SK-N-MC (cell line): ENCODE results near the gene MBNL2.

ENCODE experiments used
- DNase-seq: peaks from one replicate; pipeline ENCODE4 v3.0.0-alpha.2; 2011; ENCODE audit warnings: low read depth, low spot score
- H3K27ac ChIP-seq: fragments of 200-600 bp; sonication (generic); 2 replicates; pipeline ENCODE4 v1.5.1; 2016; ENCODE audit warnings: mixed run types
- H3K36me3 ChIP-seq: fragments of 200-600 bp; sonication (generic); 2 replicates; pipeline ENCODE4 v1.6.1; 2017; ENCODE audit warnings: antibody characterized with exemption, low read length, mixed read lengths; ENCODE audit not compliant: insufficient read depth
- H3K4me3 ChIP-seq: fragments of 200-600 bp; sonication (generic); 2 replicates; pipeline ENCODE4 v1.5.1; 2016
- H3K9ac ChIP-seq: fragments of 200-600 bp; sonication (generic); 2 replicates; pipeline ENCODE4 v1.8.0; 2017; ENCODE audit warnings: mixed run types, mixed read lengths; ENCODE audit not compliant: insufficient read length
- H3K9me3 ChIP-seq: fragments of 200-600 bp; sonication (generic); 2 replicates; pipeline ENCODE4 v1.6.1; 2017; ENCODE audit warnings: low read depth, mild to moderate bottlenecking, antibody characterized with exemption, low read length, moderate library complexity, mixed read lengths
- EZH2 ChIP-seq: fragments of 200-600 bp; sonication (generic); IDR thresholded peaks from one replicate; pipeline ENCODE4 v1.6.1; 2017; ENCODE audit warnings: antibody characterized with exemption
- FOXP2 ChIP-seq: optimal IDR thresholded peaks from 2 replicates; pipeline ENCODE3; 2011; ENCODE audit warnings: mild to moderate bottlenecking, moderate library complexity; ENCODE audit not compliant: insufficient read depth; ENCODE audit errors: extremely low read length, control extremely low read depth
- POLR2AphosphoS5 ChIP-seq: IDR thresholded peaks from 2 replicates; pipeline ENCODE4 v1.6.1; 2012; ENCODE audit warnings: mild to moderate bottlenecking, low read depth, low read length, borderline replicate concordance

The MBNL2 gene

DNA sequence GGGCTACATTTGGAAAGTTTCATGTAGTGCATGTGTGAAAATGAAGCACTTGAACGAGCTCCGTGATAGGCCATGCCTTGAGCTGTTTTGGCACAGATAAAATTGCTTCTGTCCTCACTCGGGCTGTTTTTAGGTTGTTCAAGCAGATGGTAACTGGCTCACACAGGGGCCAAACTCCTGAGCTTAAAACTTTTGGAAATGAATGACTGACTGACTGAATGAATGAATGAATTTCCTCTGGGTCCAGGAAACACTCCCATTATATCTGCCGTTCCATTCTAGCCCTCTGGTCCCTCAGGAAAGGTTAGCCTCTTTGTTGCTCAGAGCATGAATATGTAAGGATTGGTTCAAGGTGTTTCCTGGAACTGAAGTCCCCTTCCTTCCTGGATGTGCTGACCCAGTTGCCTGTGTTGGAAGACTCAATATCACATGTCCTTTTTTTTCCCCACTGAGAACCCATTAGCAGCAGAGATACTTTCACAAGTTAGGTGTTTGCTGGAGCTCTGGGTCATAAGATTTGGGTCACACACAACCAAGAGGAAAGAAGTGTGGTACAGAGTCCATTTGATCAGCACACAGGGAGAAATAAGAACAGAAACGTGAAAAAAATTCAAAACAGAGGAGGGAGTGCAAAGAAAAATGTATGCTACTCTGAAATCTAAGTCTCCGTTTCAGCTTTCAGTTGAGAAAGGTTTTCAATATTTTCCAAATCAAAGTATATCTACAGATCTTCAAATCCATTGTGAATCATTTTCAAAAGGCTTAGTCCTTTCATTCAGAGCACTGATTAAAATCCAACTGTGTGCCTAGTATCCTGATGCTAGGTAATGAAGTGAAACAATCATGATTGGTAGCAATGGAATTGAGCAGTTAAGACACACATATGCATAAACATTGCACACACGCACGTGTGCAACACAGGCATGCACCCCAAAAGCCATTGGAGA, 18.9 kb downstream of the MBNL2 start:
- Histone ChIP-seq H3K9ac (no peak overlapping the region), H3K9me3 (no peaks in the 10 kb centered on the region), H3K27ac (no peak overlapping the region), H3K4me3 (no peak overlapping the region), H3K36me3 (no peaks in the 10 kb centered on the region)
- no peak for DNase-seq
- TF ChIP-seq FOXP2, result no peak
- no peak for TF ChIP-seq POLR2AphosphoS5
- no peak for TF ChIP-seq EZH2

DNA sequence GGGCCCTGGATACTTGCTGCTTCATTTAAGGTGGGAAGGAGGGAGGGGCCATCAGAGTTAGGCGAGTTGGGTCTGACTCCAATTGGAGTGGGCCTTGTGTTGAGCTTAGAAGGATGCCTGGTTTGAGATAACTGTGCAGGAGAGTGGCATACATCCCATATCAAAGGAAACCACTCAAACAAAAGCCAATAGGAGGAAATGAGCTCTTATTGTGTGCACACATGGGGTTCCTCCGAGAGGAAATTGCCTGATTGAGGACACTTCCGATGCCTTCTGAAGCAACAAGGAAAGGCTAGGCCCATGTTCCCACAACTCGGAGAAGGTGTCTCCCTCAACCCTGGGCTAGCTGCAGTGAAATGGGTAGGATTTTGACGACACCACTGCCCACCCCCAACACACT, 19.6 kb downstream of the MBNL2 start:
- no peak for TF ChIP-seq EZH2
- TF ChIP-seq POLR2AphosphoS5, result no peak
- TF ChIP-seq FOXP2, result no peak
- no peak overlapping the region for H3K9ac ChIP-seq
- H3K27ac ChIP-seq, result no peak overlapping the region
- no peak for DNase-seq
- H3K4me3 ChIP-seq, result no peak overlapping the region
- no peaks in the 10 kb centered on the region for H3K9me3 ChIP-seq
- no peaks in the 10 kb centered on the region for H3K36me3 ChIP-seq

DNA sequence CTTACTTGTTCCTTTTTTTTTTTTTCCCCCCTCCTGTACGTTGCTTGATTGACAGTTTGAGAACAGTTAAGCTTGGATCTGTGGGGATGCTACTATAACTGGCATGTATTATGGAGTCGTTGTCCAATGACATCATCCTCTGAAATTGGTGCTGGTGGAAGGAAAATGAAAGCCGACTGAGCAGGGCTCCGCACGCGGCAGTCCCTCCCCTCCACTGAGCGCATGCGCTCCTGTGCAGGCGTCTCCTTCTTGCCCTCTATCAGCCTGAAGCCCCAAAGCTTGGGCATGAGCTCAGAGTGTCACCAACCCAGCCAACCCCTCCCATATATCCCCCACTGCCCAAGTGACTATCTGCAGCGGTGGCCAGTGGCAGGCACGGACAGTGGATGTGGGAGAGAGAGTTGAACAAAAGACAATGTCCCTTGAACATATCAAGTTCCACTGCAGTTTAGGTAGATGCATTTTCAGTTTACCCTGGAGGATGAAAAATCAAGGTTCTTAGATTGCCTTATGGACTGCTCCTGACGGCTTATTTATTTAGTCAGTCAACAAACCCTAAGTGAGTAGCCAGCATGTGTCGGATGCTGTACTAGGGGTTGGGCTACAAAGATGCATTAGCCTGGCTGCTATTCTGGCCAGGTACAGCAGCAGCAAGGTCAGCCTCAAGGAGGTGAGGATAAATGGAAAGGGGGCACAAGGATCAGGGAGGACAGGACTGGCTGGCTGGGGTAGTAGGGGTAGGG, 20.8 kb downstream of the MBNL2 start:
- Histone ChIP-seq H3K4me3 (no peak overlapping the region), H3K27ac (no peak overlapping the region)

GRCh38 chr13:97243915-97244781, 22.0 kb downstream of the MBNL2 start:
- no peak for DNase-seq
- TF ChIP-seq EZH2 (no peak), FOXP2 (no peak), POLR2AphosphoS5 (no peak)
- Histone ChIP-seq H3K9me3 (no peaks in the 10 kb centered on the region), H3K4me3 (no peak overlapping the region), H3K27ac (no peak overlapping the region), H3K36me3 (no peaks in the 10 kb centered on the region), H3K9ac (no peak overlapping the region)

More for the DNA sequence above, 20.8 kb downstream of the MBNL2 start:
- TF ChIP-seq EZH2, result no peak
- no peak for TF ChIP-seq POLR2AphosphoS5
- TF ChIP-seq FOXP2, result no peak
- Histone ChIP-seq H3K9ac (no peak overlapping the region), H3K36me3 (no peaks in the 10 kb centered on the region), H3K9me3 (no peaks in the 10 kb centered on the region)
- DNase-seq, result no peak

DNA sequence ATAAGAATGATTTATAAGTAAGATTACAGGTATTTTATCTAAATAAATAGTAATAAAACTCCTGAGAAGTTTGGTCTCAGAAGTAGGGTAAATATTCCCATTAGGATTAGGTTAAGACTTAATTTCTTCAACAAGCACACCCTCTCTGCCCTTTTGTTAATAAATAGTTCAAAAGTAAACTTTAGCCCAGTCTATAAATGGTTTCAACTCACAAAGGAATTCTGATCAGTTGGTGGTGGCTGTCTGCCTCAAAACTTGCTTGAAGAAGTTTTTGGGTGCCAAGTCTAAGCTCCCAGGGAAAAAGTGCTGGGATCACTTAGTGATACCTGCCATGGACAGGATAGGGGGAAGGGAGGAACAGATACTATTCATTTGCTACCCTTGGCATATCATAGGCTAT, 22.9 kb downstream of the MBNL2 start:
- TF ChIP-seq FOXP2, result no peak
- TF ChIP-seq EZH2, result no peak
- no peak for TF ChIP-seq POLR2AphosphoS5
- no peaks in the 10 kb centered on the region for H3K36me3 ChIP-seq
- no peak overlapping the region for H3K9ac ChIP-seq
- H3K9me3 ChIP-seq, result no peaks in the 10 kb centered on the region
- no peak overlapping the region for H3K27ac ChIP-seq
- no peak overlapping the region for H3K4me3 ChIP-seq
- DNase-seq, result no peak

GRCh38 chr13:97246596-97247158, 24.5 kb downstream of the MBNL2 start:
- no peak for DNase-seq
- no peak overlapping the region for H3K27ac ChIP-seq
- H3K9me3 ChIP-seq, result no peaks in the 10 kb centered on the region
- no peaks in the 10 kb centered on the region for H3K36me3 ChIP-seq
- no peak overlapping the region for H3K9ac ChIP-seq
- TF ChIP-seq FOXP2, result no peak
- no peak for TF ChIP-seq POLR2AphosphoS5
- no peak for TF ChIP-seq EZH2
- no peak overlapping the region for H3K4me3 ChIP-seq

DNA sequence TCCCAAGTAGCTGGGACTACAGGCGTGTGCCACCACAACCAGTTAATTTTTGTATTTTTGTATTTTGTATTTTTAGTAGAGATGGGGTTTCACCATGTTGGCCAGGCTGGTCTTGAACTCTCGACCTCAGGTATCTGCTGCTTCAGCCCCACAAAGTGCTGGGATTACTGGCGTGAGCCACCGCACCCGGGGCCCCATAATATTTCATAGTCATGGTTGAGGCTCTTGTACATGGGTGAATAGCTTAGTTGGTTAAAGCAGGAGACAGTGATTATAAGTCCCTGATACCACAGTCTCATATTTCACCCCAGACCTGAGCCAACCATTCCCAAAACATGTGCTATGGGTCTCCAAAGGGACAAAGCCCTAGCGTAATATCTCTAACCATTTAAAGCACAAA, 26.1 kb downstream of the MBNL2 start:
- no peak overlapping the region for H3K27ac ChIP-seq
- H3K9ac ChIP-seq, result no peak overlapping the region
- TF ChIP-seq EZH2 (no peak), FOXP2 (no peak), POLR2AphosphoS5 (no peak)
- no peaks in the 10 kb centered on the region for H3K36me3 ChIP-seq
- no peaks in the 10 kb centered on the region for H3K9me3 ChIP-seq
- no peak overlapping the region for H3K4me3 ChIP-seq
- DNase-seq, result no peak
